Measurements from ENCODE around the gene RTN1.

Gene RTN1

DNA sequence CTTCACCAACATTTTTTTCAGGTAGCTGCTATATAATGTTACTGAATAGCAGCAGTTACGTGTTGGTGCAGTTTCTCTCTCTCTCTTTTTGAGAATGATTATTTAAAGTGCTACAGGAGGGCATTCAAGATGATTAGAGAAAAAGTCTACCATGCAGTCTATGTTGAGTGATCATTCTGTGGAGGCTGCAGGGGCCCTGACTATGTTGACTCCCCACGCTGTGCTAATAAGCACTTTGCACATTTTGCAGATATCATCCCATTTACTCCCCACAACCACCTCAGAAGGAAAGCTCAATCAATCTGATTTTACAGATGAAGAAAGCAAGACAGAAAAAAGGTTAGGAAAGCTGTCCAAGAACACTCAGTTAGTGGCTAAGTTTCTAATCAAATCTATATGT, 87.8 kb downstream of the RTN1 start:
- Histone ChIP-seq H3K36me3 (no peaks in the 10 kb centered on the region), H3K27me3 (ENCODE audit: insufficient read depth, low read depth, severe bottlenecking) (no peaks in the 10 kb centered on the region), H3K27ac (no peak overlapping the region), H3K4me3 (ENCODE audit: low read depth, low read length) (no peak overlapping the region), H3K9me3 (ENCODE audit: severe bottlenecking) (no peaks in the 10 kb centered on the region)
- no peak for DNase-seq
- TF ChIP-seq, protein P1, sequence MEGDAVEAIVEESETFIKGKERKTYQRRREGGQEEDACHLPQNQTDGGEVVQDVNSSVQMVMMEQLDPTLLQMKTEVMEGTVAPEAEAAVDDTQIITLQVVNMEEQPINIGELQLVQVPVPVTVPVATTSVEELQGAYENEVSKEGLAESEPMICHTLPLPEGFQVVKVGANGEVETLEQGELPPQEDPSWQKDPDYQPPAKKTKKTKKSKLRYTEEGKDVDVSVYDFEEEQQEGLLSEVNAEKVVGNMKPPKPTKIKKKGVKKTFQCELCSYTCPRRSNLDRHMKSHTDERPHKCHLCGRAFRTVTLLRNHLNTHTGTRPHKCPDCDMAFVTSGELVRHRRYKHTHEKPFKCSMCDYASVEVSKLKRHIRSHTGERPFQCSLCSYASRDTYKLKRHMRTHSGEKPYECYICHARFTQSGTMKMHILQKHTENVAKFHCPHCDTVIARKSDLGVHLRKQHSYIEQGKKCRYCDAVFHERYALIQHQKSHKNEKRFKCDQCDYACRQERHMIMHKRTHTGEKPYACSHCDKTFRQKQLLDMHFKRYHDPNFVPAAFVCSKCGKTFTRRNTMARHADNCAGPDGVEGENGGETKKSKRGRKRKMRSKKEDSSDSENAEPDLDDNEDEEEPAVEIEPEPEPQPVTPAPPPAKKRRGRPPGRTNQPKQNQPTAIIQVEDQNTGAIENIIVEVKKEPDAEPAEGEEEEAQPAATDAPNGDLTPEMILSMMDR (IDR thresholded peaks at IDR 0.05; ENCODE audit: low read depth, low read length): no peak

DNA sequence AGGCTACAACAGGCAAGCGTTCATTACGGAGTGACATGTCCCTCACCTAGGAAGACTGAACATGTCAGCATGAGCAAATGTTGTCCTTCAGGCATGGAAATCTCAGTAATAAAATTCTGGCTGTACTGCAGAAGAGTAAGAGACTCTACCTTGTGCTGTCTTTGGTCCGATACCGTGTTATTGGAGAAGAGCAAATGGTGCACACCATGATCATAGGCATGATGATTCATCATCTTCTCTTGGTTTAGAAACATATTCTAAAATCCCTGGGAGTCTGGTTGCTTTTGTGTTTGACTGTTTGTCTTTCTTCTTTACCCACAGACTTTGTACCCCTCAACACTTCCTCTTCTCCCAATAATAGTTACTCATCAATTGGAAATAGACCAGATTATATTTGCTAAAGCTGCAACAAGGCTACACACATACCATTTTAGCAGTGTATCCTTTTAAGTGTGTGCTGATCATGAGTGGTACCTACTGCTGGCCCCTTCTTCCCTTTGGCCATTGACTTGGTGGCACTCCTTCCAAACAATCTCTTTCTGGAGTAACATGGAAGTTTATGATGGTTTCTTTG, 93.5 kb downstream of the RTN1 start:
- TF ChIP-seq, protein P1 (IDR thresholded peaks at IDR 0.05; ENCODE audit: low read depth, low read length): no peak
- no peak for DNase-seq
- H3K27me3 ChIP-seq (ENCODE audit: insufficient read depth, low read depth, severe bottlenecking): no peaks in the 10 kb centered on the region
- no peak overlapping the region for H3K27ac ChIP-seq
- no peak overlapping the region for H3K4me3 ChIP-seq (ENCODE audit: low read depth, low read length)
- H3K36me3 ChIP-seq: no peaks in the 10 kb centered on the region
- H3K9me3 ChIP-seq (ENCODE audit: severe bottlenecking): no peaks in the 10 kb centered on the region

DNA sequence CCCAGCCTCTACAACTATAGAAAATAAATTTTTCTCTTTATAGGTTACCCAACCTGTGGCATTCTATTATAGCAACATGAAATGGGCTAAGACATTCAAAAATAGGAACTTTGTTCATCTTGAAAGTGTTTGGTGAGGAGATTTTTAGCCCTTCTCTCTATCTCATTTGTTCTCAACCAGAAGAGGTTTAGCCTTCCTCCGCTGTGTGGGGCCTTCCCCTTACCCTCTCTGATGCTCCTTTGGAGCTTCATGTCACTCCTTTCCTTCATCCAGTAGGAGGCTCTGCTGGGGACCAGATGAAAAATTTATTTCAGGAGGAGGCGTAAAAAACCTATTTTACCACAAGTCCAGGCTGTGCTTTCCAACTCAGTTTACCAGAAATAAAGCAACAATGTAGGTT, 94.1 kb downstream of the RTN1 start:
- Histone ChIP-seq H3K27me3 (ENCODE audit: insufficient read depth, low read depth, severe bottlenecking) (no peaks in the 10 kb centered on the region), H3K4me3 (ENCODE audit: low read depth, low read length) (no peak overlapping the region)

DNA sequence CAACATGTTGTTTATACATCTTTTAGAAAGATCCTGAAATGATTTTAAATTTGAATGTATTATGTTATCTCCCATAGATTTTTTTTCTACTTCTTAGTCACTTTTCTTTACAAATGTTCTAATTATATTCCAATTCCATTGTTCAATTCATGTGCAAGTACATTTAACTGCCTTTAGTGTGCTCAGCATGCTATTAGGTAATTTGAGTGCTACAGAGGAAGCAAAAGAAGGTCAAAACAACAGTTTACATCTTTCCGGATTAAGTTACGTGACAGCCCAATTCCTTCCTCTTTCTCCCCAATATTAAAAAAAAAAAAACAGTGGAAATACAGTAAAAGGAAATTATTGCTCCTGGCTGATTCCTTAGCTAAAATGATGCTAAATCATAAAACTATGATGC, 98.3 kb downstream of the RTN1 start:
- TF ChIP-seq, protein P1 (IDR thresholded peaks at IDR 0.05; ENCODE audit: low read depth, low read length): no peak
- Histone ChIP-seq H3K36me3 (no peaks in the 10 kb centered on the region), H3K4me3 (ENCODE audit: low read depth, low read length) (no peak overlapping the region), H3K27me3 (ENCODE audit: insufficient read depth, low read depth, severe bottlenecking) (no peaks in the 10 kb centered on the region), H3K27ac (no peak overlapping the region), H3K9me3 (ENCODE audit: severe bottlenecking) (no peaks in the 10 kb centered on the region)
- no peak for DNase-seq

More for the DNA sequence above, 94.1 kb downstream of the RTN1 start:
- H3K27ac ChIP-seq: no peak overlapping the region
- TF ChIP-seq, protein P1 (IDR thresholded peaks at IDR 0.05; ENCODE audit: low read depth, low read length): no peak
- H3K36me3 ChIP-seq: no peaks in the 10 kb centered on the region
- DNase-seq: no peak
- H3K9me3 ChIP-seq (ENCODE audit: severe bottlenecking): no peaks in the 10 kb centered on the region

DNA sequence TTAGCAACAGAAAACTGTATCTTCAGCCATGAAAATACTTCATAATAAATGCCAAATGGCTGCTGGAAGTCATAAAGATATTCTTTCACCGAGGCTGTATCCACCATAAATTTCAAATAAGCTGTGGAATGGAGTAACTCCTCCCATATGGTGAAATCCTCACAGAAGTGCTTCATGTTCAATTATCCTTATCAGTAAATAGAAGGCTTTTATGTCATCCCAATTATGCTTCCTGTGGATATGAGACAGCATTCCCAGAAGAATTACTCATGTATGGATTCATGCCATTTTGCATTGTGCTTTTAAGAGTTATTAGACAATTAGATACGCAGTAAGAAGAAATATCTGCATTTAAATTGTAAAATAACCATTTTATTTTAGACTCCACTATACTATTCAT, 99.0 kb downstream of the RTN1 start:
- Histone ChIP-seq H3K36me3 (no peaks in the 10 kb centered on the region), H3K4me3 (ENCODE audit: low read depth, low read length) (no peak overlapping the region), H3K9me3 (ENCODE audit: severe bottlenecking) (no peaks in the 10 kb centered on the region), H3K27me3 (ENCODE audit: insufficient read depth, low read depth, severe bottlenecking) (no peaks in the 10 kb centered on the region), H3K27ac (no peak overlapping the region)
- DNase-seq: no peak
- TF ChIP-seq, protein P1 (IDR thresholded peaks at IDR 0.05; ENCODE audit: low read depth, low read length): no peak

DNA sequence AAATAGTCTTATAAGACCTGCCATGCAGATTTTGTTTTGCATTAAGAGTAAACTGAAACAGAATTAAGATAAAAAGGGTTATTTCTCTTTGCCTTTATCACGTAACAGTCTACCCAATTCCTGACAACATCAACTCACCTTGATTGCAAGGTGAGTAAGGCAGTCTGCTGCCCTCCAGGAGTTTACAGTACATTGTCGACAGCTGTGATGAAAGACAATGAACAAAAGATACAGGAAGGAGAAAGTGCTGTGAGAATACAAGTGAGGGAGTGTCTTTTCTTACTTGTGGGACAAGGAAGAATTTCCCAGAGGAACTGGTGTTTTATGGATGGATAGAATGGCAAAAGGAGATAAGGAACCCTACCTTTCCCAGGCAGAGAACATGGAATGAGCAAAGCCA, 101.0 kb downstream of the RTN1 start:
- TF ChIP-seq, protein P1 (IDR thresholded peaks at IDR 0.05; ENCODE audit: low read depth, low read length): no peak
- Histone ChIP-seq H3K9me3 (ENCODE audit: severe bottlenecking) (no peaks in the 10 kb centered on the region), H3K27me3 (ENCODE audit: insufficient read depth, low read depth, severe bottlenecking) (no peaks in the 10 kb centered on the region), H3K36me3 (no peaks in the 10 kb centered on the region), H3K27ac (no peak overlapping the region), H3K4me3 (ENCODE audit: low read depth, low read length) (no peak overlapping the region)
- DNase-seq: no peak
